ENCODE data around the gene SOX5. TPM values are rescaled to one million over a fixed set of nuclear protein-coding genes. Genes with fewer than 3 reads are reported as not detected.

The SOX5 gene
- total and polyA plus RNA-seq, 2 of the 8 experiments (the other 6 are each of a cell fraction or from before 2014, with no cell fraction given), result 2.2 to 2.6 TPM

DNA sequence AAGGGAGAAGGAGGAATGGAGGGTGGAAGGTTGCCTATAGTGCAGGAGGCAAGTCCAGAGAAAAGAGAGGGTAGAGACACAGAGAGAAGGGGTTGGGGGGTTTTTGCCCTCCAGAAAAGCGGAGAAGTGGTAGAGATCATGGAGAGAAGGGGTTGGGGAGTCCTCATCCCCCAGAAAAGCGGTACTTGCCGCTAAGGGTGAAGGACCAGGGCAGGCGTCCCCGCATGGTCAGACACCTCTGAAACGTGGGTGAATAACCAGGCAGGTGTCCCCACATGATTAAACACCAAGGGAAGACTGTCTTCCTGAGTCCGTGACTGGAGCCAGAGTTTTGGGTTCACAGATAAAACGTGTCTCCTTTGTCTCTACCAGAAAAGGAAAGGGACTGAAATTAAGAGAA lies 439.0 kb downstream of the SOX5 start:
- no peak overlapping the region for H2BK15ac ChIP-seq (ENCODE audit: low read length)
- no peak overlapping the region for H3K14ac ChIP-seq (ENCODE audit: insufficient read length)
- no peak overlapping the region for H2BK5ac ChIP-seq (ENCODE audit: low read depth, low read length)
- H4K8ac ChIP-seq (ENCODE audit: extremely low read depth, insufficient read depth, low read length), result no peak overlapping the region
- H3K4me1 ChIP-seq (replicated peaks in 1 of 4; ENCODE audit: control insufficient read depth in 3 of 4, insufficient read depth in 4 of 4, low read length in 3 of 4), result no peaks in the 10 kb centered on the region
- H3K36me3 ChIP-seq (ENCODE audit: control insufficient read depth in 2 of 4, insufficient read depth in 4 of 4, low read length in 3 of 4), result no peaks in the 10 kb centered on the region; a peak in 1 of 8 replicates
- H3K27me3 ChIP-seq (replicated peaks in 1 of 4; ENCODE audit: control insufficient read depth in 3 of 4, extremely low read depth in 1 of 4, insufficient read depth in 3 of 4, low read length in 3 of 4), result no peaks in the 10 kb centered on the region
- H3K27ac ChIP-seq (ENCODE audit: low read depth, low read length), result no peak overlapping the region
- H3K23ac ChIP-seq (ENCODE audit: insufficient read length), result no peak overlapping the region
- H4K91ac ChIP-seq (replicated peaks; ENCODE audit: insufficient read length, low read length), result no peak overlapping the region
- FAIRE-seq (no peak), DNase-seq (ENCODE audit: low read depth in 1 of 2, low spot score in 2 of 2) (no peak)
- H3K4me2 ChIP-seq (ENCODE audit: insufficient read depth in 1 of 2, low read depth in 2 of 2, low read length in 2 of 2), result no peak overlapping the region
- no peak overlapping the region for H3K4me3 ChIP-seq (ENCODE audit: extremely low read depth in 1 of 4, insufficient read depth in 2 of 4, low read depth in 3 of 4, low read length in 4 of 4)
- no peak overlapping the region for H2BK20ac ChIP-seq (ENCODE audit: low read length)
- no peaks in the 10 kb centered on the region for H3K23me2 ChIP-seq (ENCODE audit: low read depth, low read length)
- H2AK5ac ChIP-seq (ENCODE audit: low read depth, low read length), result no peak overlapping the region
- TF ChIP-seq NRF1 (IDR thresholded peaks at IDR 0.05; ENCODE audit: low read depth, low read length) (no peak), JUND (IDR thresholded peaks at IDR 0.05; ENCODE audit: low read length) (no peak), KDM5A (IDR thresholded peaks at IDR 0.05; ENCODE audit: low read length) (no peak), HDAC2 (IDR thresholded peaks at IDR 0.05; ENCODE audit: borderline replicate concordance in 1 of 2, low read depth in 2 of 2, low read length in 2 of 2) (no peak)
- H3K9me3 ChIP-seq (ENCODE audit: insufficient read depth in 2 of 2, low read depth in 1 of 2, low read length in 1 of 2), result no peaks in the 10 kb centered on the region
- H4K20me1 ChIP-seq (replicated peaks in 1 of 2; ENCODE audit: control insufficient read depth in 1 of 2, insufficient read depth in 2 of 2, low read length in 2 of 2), result no peaks in the 10 kb centered on the region
- H3K18ac ChIP-seq (ENCODE audit: extremely low read depth, low read length), result no peak overlapping the region
- H4K5ac ChIP-seq (ENCODE audit: insufficient read length, low read depth, low read length), result no peak overlapping the region
- no peak overlapping the region for H2BK120ac ChIP-seq (replicated peaks; ENCODE audit: low read depth, low read length)
- no peak overlapping the region for H3K56ac ChIP-seq (replicated peaks; ENCODE audit: insufficient read length, low read depth, low read length)
- no peaks in the 10 kb centered on the region for H3K79me1 ChIP-seq (ENCODE audit: low read depth, low read length)
- H3K79me2 ChIP-seq (ENCODE audit: control insufficient read depth in 1 of 2, insufficient read depth in 2 of 2, low read length in 2 of 2), result no peaks in the 10 kb centered on the region
- CTCF ChIA-PET (ENCODE audit: partially characterized antibody), result no interaction called here
- H3K9ac ChIP-seq (replicated peaks in 1 of 4; ENCODE audit: extremely low read depth in 1 of 4, low read depth in 3 of 4, low read length in 3 of 4), result no peak overlapping the region
- WGBS, 2 experiments (ENCODE audit: extremely low coverage in 1 of 2, insufficient coverage in 1 of 2, insufficient read length in 1 of 2, insufficient replicate concordance in 2 of 2, low coverage in 1 of 2, low lambda C conversion rate in 2 of 2, missing lambda C conversion rate in 1 of 2), result 93% methylated on average over 8 of the region's 8 CpGs; no CpG with 5 or more reads in 1 of the 2 experiments
- POLR2A ChIA-PET (ENCODE audit: partially characterized antibody), result no interaction called here
- no peak overlapping the region for H2AFZ ChIP-seq (ENCODE audit: low read length)
- H3K4ac ChIP-seq (replicated peaks; ENCODE audit: insufficient read length, low read depth, low read length), result no peak overlapping the region
- no peak overlapping the region for H2BK12ac ChIP-seq (ENCODE audit: low read depth, low read length)
